Neutrophil (primary cell): Measurements from ENCODE around the gene ELMO2.

Experiments
- H3K27ac ChIP-seq: fragments of 200-600 bp; sonication (generic); 2 replicates; pipeline ENCODE4 v1.5.1; 2016; ENCODE audit warnings: mild to moderate bottlenecking, moderate library complexity
- H3K27me3 ChIP-seq: fragments of 200-600 bp; sonication (generic); 2 replicates; pipeline ENCODE4 v1.6.0; 2016; ENCODE audit warnings: mild to moderate bottlenecking
- H3K36me3 ChIP-seq: fragments of 200-600 bp; sonication (generic); 2 replicates; pipeline ENCODE4 v1.5.1; 2017
- H3K4me1 ChIP-seq, 2 experiments: fragments of 200-600 bp in 1 of 2; sonication (generic) in 1 of 2; 1 replicate in 1 of 2; 2 replicates in 1 of 2; pipeline versions ENCODE4 v1.5.1 to v1.6.1; 2013 to 2016; ENCODE audit warnings: low read depth in 1 of 2, low read length in 1 of 2, mild to moderate bottlenecking in 1 of 2, moderate library complexity in 1 of 2; ENCODE audit not compliant: control insufficient read depth in 1 of 2, insufficient read depth in 1 of 2
- H3K4me3 ChIP-seq, 2 experiments: fragments of 200-600 bp in 1 of 2; sonication (generic) in 1 of 2; 1 replicate in 1 of 2; 2 replicates in 1 of 2; pipeline ENCODE4 v1.5.1; 2013 to 2016; ENCODE audit warnings: low read depth in 1 of 2, low read length in 1 of 2, mild to moderate bottlenecking in 1 of 2, moderate library complexity in 1 of 2
- H3K9me3 ChIP-seq: fragments of 200-600 bp; sonication (generic); 2 replicates; pipeline ENCODE4 v1.5.1; 2016
- CTCF ChIP-seq: fragments of 200-600 bp; sonication (generic); IDR thresholded peaks from 2 replicates; pipeline ENCODE4 v1.5.1; 2016; ENCODE audit warnings: antibody characterized with exemption

ELMO2 gene

DNA sequence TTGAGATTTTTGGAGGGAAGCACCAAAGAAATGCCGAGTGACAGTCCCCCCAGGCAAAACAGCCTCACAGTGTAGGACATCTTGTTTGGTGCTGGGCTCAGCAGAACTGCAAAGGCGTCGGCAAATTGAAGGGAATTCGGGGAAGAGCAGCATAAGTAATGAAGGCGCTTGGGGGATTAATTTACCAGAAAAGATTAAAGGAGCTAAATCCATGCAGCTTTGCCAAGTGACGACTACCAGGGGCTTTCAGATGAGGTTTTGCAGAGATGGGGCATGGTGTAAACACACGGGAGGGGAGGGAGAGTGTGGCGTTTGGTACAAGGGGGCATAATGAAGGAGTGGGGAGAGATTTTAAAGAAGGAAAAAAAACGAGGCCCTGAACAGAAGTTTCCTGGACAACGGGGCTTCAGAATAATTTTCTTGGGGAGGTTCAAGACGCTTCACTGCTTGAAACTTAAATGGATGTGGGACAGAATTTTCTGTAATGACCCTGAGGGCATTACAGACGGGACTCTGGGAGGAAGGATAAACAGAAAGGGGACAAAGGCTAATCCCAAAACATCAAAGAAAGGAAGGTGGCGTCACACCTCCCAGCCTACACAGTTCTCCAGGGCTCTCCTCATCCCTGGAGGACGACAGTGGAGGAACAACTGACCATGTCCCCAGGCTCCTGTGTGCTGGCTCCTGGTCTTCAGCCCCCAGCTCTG, 52.8 kb downstream of the ELMO2 start:
- Histone ChIP-seq H3K27me3 (no peaks in the 10 kb centered on the region), H3K4me3 (no peak overlapping the region), H3K9me3 (no peaks in the 10 kb centered on the region), H3K27ac (no peak overlapping the region), H3K4me1 (peaks cover 22 to 23% of the 10 kb centered on the region in 2 experiments), H3K36me3 (peaks cover 89% of the 10 kb centered on the region)
- TF ChIP-seq CTCF: no peak

- Histone ChIP-seq H3K36me3 (peaks cover 92% of the 10 kb centered on the region), H3K27ac (no peak overlapping the region), H3K9me3 (no peaks in the 10 kb centered on the region), H3K4me3 (no peak overlapping the region), H3K4me1 (peaks cover 10 to 11% of the 10 kb centered on the region in 2 experiments), H3K27me3 (no peaks in the 10 kb centered on the region)
- no peak for TF ChIP-seq CTCF
These were observed 54.0 kb downstream of the ELMO2 start for GRCh38 chr20:46352370-46352938.

- no peak overlapping the region for H3K4me3 ChIP-seq
- peaks cover under 1 to 2% of the 10 kb centered on the region in 2 experiments for H3K4me1 ChIP-seq
- no peaks in the 10 kb centered on the region for H3K27me3 ChIP-seq
- peaks cover 100% of the 10 kb centered on the region for H3K36me3 ChIP-seq
- no peak overlapping the region for H3K27ac ChIP-seq
- no peak for TF ChIP-seq CTCF
- no peaks in the 10 kb centered on the region for H3K9me3 ChIP-seq
These were observed 54.9 kb downstream of the ELMO2 start for GRCh38 chr20:46351357-46352058.

- H3K4me1 ChIP-seq: no peaks in the 10 kb centered on the region
- no peak for TF ChIP-seq CTCF
- H3K36me3 ChIP-seq: peaks cover 100% of the 10 kb centered on the region
- no peaks in the 10 kb centered on the region for H3K27me3 ChIP-seq
- no peak overlapping the region for H3K27ac ChIP-seq
- no peaks in the 10 kb centered on the region for H3K9me3 ChIP-seq
- no peak overlapping the region for H3K4me3 ChIP-seq
These were observed 55.5 kb downstream of the ELMO2 start for GRCh38 chr20:46350986-46351267.

GRCh38 chr20:46350201-46350985, 56.0 kb downstream of the ELMO2 start:
- H3K4me1 ChIP-seq: no peaks in the 10 kb centered on the region
- no peak for TF ChIP-seq CTCF
- no peaks in the 10 kb centered on the region for H3K9me3 ChIP-seq
- H3K36me3 ChIP-seq: peaks cover 99% of the 10 kb centered on the region
- H3K27me3 ChIP-seq: no peaks in the 10 kb centered on the region
- no peak overlapping the region for H3K27ac ChIP-seq
- no peak overlapping the region for H3K4me3 ChIP-seq
